Epithelial cell of esophagus (primary cell): Measurements from ENCODE around the gene EFNA5.

Experiments
- DNase-seq: peaks from one replicate; pipeline ENCODE4 v3.0.0; 2010; ENCODE audit warnings: low read depth
- H3K4me3 ChIP-seq: 2 replicates; pipeline ENCODE4 v1.5.1; 2011; ENCODE audit warnings: mild to moderate bottlenecking, low read length, control low read depth
- CTCF ChIP-seq: IDR thresholded peaks from 2 replicates; pipeline ENCODE4 v1.5.1; 2011; ENCODE audit warnings: low read depth, mild to moderate bottlenecking, low read length, control low read depth, inconsistent platforms; ENCODE audit not compliant: insufficient read depth; ENCODE audit errors: missing control alignments

The EFNA5 gene

GRCh38 chr5:107670932-107671741 lies at the start of gene EFNA5:
EFNA5 (minus strand) TSS chr5:107670937.
- DNase-seq: peak; percentile 68
- TF ChIP-seq CTCF: no peak
- peak within 1 kb of the TSS; percentile 90 for H3K4me3 ChIP-seq

- TF ChIP-seq CTCF: no peak
- H3K4me3 ChIP-seq: no peak overlapping the region
- DNase-seq: no peak
These were observed 48.4 kb upstream of the EFNA5 start for GRCh38 chr5:107719034-107719606.

- TF ChIP-seq CTCF: no peak
- DNase-seq: no peak
- H3K4me3 ChIP-seq: no peak overlapping the region
These were observed 47.1 kb upstream of the EFNA5 start for GRCh38 chr5:107717816-107718215.

GRCh38 chr5:107713228-107713627 lies 42.5 kb upstream of the EFNA5 start:
- no peak overlapping the region for H3K4me3 ChIP-seq
- no peak for DNase-seq
- TF ChIP-seq CTCF: no peak

GRCh38 chr5:107712359-107712870 lies 41.7 kb upstream of the EFNA5 start:
- no peak for DNase-seq
- no peak overlapping the region for H3K4me3 ChIP-seq
- no peak for TF ChIP-seq CTCF

- no peak for TF ChIP-seq CTCF
- DNase-seq: peak; percentile 90
- H3K4me3 ChIP-seq: no peak overlapping the region
These were observed 34.8 kb upstream of the EFNA5 start for GRCh38 chr5:107705402-107706014.
